ENCODE data around the gene APEH. TPM values are rescaled to one million over a fixed set of nuclear protein-coding genes. Genes with fewer than 3 reads are reported as not detected.

APEH gene
- total and polyA plus RNA-seq, 2 of the 13 experiments (the other 11 are each of a cell fraction or from before 2014, with no cell fraction given): 116 to 130 TPM

DNA sequence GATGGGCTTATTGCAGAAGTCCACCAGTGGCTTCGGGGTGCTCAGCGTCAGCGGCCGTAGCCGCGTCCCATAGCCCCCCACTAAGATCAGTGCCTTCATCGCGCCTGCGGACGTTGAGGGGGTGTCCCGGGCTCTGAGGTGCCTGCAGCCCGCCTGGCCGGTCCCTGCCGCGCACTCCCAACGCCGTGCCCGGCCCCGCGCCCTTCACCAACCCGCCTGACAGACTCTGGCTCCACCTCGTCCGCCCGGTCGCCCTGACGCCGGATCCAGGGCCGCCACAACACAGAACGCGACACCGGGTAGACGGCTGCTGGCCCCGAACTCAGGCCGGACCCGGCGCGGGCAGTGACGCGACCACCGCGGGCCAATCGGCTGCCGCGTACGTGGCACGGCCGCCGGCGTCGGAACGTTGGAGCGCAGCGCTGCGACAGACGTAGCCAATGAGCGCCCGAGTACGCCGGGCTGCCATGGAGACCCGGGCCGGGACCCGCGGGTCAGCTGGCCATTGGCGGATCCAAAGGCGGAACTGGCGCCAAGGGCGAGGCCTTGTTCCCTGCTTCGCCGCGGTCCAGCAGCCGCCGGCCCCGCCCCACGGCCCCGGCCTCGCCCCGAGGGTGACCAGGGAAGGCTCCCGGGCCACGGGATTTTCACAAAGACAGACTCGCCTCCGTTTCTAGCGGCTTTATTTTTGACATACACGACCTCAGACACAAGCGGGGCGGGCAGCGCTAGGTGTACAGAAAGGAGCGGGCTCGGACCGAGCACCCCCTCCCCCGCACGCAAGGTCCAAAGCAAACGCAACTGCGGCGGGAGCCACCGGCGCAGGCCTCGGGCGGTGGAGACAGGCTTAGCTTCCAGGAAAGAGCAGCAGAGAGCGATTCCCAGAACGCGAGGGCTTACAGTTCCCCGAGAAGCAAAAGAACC, 49.7 kb downstream of the APEH start, which contains the start of gene GMPPB (continued):
- TF ChIP-seq SRSF4 (IDR thresholded peaks at IDR 0.05; ENCODE audit: low read depth, low read length, poor library complexity, severe bottlenecking): no peak
- TF ChIP-seq ZNF205 (CRISPR knock-in tag; IDR thresholded peaks at IDR 0.05): 0 out of 2 replicates have a peak, but pooled peaks have one; percentile 62
- TF ChIP-seq ZNF333 (CRISPR knock-in tag; IDR thresholded peaks at IDR 0.05; ENCODE audit: borderline replicate concordance): peak; percentile 89
- TF ChIP-seq, protein P1, sequence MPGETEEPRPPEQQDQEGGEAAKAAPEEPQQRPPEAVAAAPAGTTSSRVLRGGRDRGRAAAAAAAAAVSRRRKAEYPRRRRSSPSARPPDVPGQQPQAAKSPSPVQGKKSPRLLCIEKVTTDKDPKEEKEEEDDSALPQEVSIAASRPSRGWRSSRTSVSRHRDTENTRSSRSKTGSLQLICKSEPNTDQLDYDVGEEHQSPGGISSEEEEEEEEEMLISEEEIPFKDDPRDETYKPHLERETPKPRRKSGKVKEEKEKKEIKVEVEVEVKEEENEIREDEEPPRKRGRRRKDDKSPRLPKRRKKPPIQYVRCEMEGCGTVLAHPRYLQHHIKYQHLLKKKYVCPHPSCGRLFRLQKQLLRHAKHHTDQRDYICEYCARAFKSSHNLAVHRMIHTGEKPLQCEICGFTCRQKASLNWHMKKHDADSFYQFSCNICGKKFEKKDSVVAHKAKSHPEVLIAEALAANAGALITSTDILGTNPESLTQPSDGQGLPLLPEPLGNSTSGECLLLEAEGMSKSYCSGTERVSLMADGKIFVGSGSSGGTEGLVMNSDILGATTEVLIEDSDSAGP (CRISPR knock-in tag; IDR thresholded peaks at IDR 0.05; ENCODE audit: borderline replicate concordance): peak; percentile 78; the same call in 1 of the 2 replicates
- TF ChIP-seq, protein P2, sequence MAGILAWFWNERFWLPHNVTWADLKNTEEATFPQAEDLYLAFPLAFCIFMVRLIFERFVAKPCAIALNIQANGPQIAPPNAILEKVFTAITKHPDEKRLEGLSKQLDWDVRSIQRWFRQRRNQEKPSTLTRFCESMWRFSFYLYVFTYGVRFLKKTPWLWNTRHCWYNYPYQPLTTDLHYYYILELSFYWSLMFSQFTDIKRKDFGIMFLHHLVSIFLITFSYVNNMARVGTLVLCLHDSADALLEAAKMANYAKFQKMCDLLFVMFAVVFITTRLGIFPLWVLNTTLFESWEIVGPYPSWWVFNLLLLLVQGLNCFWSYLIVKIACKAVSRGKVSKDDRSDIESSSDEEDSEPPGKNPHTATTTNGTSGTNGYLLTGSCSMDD (CRISPR knock-in tag; IDR thresholded peaks at IDR 0.05): 0 out of 2 replicates have a peak, but pooled peaks have one; percentile 30
- no peak for TF ChIP-seq ZBTB20 (CRISPR knock-in tag; IDR thresholded peaks at IDR 0.05; ENCODE audit: borderline replicate concordance, low read depth)
- TF ChIP-seq PCBP2 (optimal IDR thresholded peaks at IDR 0.05; ENCODE audit: low read depth, low read length, poor library complexity, severe bottlenecking): no peak
- 0 out of 2 replicates have a peak, but pooled peaks have one; percentile 8 for TF ChIP-seq RARA (CRISPR knock-in tag; IDR thresholded peaks at IDR 0.05)
- no peak for TF ChIP-seq MAZ (IDR thresholded peaks at IDR 0.05; ENCODE audit: borderline replicate concordance, low read depth, low read length)
- peak; percentile 47; the same call in 1 of the 2 replicates for TF ChIP-seq MAZ (CRISPR knock-in tag; IDR thresholded peaks at IDR 0.05; ENCODE audit: low read depth)
- TF ChIP-seq BORCS8-MEF2B (CRISPR knock-in tag; IDR thresholded peaks at IDR 0.05): peak; percentile 45; the same call in 1 of the 2 replicates
- no peak for TF ChIP-seq ATM (IDR thresholded peaks at IDR 0.05; ENCODE audit: borderline replicate concordance)
- no peak; the same call in 1 of the 2 replicates for TF ChIP-seq JDP2 (CRISPR knock-in tag; IDR thresholded peaks at IDR 0.05; ENCODE audit: borderline replicate concordance)
- TF ChIP-seq PAX8 (CRISPR knock-in tag; IDR thresholded peaks at IDR 0.05; ENCODE audit: borderline replicate concordance): 0 out of 2 replicates have a peak, but pooled peaks have one; percentile 63
- no peak for TF ChIP-seq SUZ12 (IDR thresholded peaks at IDR 0.05; ENCODE audit: low read depth, low read length)
- no peak for TF ChIP-seq TAF15 (IDR thresholded peaks at IDR 0.05; ENCODE audit: low read depth, low read length, poor library complexity, severe bottlenecking)
- peak; percentile 85 for TF ChIP-seq PHF20 (CRISPR knock-in tag; IDR thresholded peaks at IDR 0.05)
- peak; percentile 51; the same call in 1 of the 2 replicates for TF ChIP-seq KMT2A (CRISPR knock-in tag; IDR thresholded peaks at IDR 0.05)
- peak; percentile 58 for TF ChIP-seq MED8 (CRISPR knock-in tag; IDR thresholded peaks at IDR 0.05; ENCODE audit: insufficient replicate concordance)
- TF ChIP-seq, protein P3, sequence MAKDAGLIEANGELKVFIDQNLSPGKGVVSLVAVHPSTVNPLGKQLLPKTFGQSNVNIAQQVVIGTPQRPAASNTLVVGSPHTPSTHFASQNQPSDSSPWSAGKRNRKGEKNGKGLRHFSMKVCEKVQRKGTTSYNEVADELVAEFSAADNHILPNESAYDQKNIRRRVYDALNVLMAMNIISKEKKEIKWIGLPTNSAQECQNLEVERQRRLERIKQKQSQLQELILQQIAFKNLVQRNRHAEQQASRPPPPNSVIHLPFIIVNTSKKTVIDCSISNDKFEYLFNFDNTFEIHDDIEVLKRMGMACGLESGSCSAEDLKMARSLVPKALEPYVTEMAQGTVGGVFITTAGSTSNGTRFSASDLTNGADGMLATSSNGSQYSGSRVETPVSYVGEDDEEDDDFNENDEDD (CRISPR knock-in tag; IDR thresholded peaks at IDR 0.05; ENCODE audit: borderline replicate concordance): peak; percentile 77
- TF ChIP-seq RORA (CRISPR knock-in tag; IDR thresholded peaks at IDR 0.05): no peak
- TF ChIP-seq NKX3-1 (CRISPR knock-in tag; IDR thresholded peaks at IDR 0.05): no peak
- no peak for TF ChIP-seq NR2F6 (IDR thresholded peaks at IDR 0.05)
- no peak for TF ChIP-seq NR2F6 (CRISPR knock-in tag; IDR thresholded peaks at IDR 0.05)
- TF ChIP-seq CEBPB (IDR thresholded peaks at IDR 0.05; ENCODE audit: borderline replicate concordance, low read depth, low read length): no peak
- TF ChIP-seq ZMYM4 (CRISPR knock-in tag; IDR thresholded peaks at IDR 0.05): peak; percentile 34; the same call in 1 of the 2 replicates
